ENCODE results near the gene ZCCHC14.

GRCh38 chr16:87459027-87459426 lies 33.8 kb downstream of the ZCCHC14 start:
- no peak for TF ChIP-seq CTCF (IDR thresholded peaks at IDR 0.05; ENCODE audit: low read depth, low read length, poor library complexity, severe bottlenecking)
- no peak for TF ChIP-seq EZH2phosphoT487 (IDR thresholded peaks at IDR 0.05; ENCODE audit: borderline replicate concordance, low read length)

All from DOHH2 (cell line).